Measurements from ENCODE around the gene ACAA2. TPM values are rescaled to one million over a fixed set of nuclear protein-coding genes. Genes with fewer than 3 reads are reported as not detected.

Gene ACAA2
- total RNA-seq, 1 experiment from 2014 or later: 51.1 TPM

- Histone ChIP-seq H3K27ac (ENCODE audit: low read depth, low read length, poor library complexity, severe bottlenecking) (no peak overlapping the region), H3K36me3 (ENCODE audit: insufficient read depth, low read length, poor library complexity, severe bottlenecking) (no peaks in the 10 kb centered on the region), H3K9me3 (ENCODE audit: low read depth, low read length, poor library complexity, severe bottlenecking) (no peaks in the 10 kb centered on the region), H3K4me1 (ENCODE audit: insufficient read depth, low read length, poor library complexity, severe bottlenecking) (no peaks in the 10 kb centered on the region), H3K4me3 (ENCODE audit: low read depth, low read length, poor library complexity, severe bottlenecking) (no peak overlapping the region), H3K27me3 (replicated peaks; ENCODE audit: insufficient read depth, low read depth, low read length, poor library complexity) (no peaks in the 10 kb centered on the region)
- TF ChIP-seq EZH2 (IDR thresholded peaks at IDR 0.05; ENCODE audit: borderline replicate concordance, low read depth, low read length, poor library complexity, severe bottlenecking): no peak
- TF ChIP-seq CTCF (conservative IDR thresholded peaks at IDR 0.05; ENCODE audit: low read depth, low read length): no peak
- BruUV-seq (replicated peaks): no TSS peak
- CTCF ChIA-PET: interaction anchor here (0.5 kb wide), 1 partner anchor 268 kb away, joined by 4 read pairs; no protein-coding TSS in a partner anchor
- POLR2A ChIA-PET (ENCODE audit: low non-redundant PET): no interaction called here
- intact Hi-C loops (cut with micrococcal nuclease; ENCODE audit: unreplicated experiment): loop anchor here (10.0 kb wide), 2 partner anchors 201 to 1181 kb away; no protein-coding TSS in a partner anchor
- DNase-seq (ENCODE audit: low spot score): no peak
Measured at GRCh38 chr18:49855711-49856415, 42.5 kb upstream of the ACAA2 start.

- Histone ChIP-seq H3K9me3 (ENCODE audit: low read depth, low read length, poor library complexity, severe bottlenecking) (no peaks in the 10 kb centered on the region), H3K36me3 (ENCODE audit: insufficient read depth, low read length, poor library complexity, severe bottlenecking) (no peaks in the 10 kb centered on the region), H3K27ac (ENCODE audit: low read depth, low read length, poor library complexity, severe bottlenecking) (no peak overlapping the region), H3K27me3 (replicated peaks; ENCODE audit: insufficient read depth, low read depth, low read length, poor library complexity) (no peaks in the 10 kb centered on the region), H3K4me1 (ENCODE audit: insufficient read depth, low read length, poor library complexity, severe bottlenecking) (no peaks in the 10 kb centered on the region), H3K4me3 (ENCODE audit: low read depth, low read length, poor library complexity, severe bottlenecking) (no peak overlapping the region)
- TF ChIP-seq EZH2 (IDR thresholded peaks at IDR 0.05; ENCODE audit: borderline replicate concordance, low read depth, low read length, poor library complexity, severe bottlenecking) (no peak), CTCF (conservative IDR thresholded peaks at IDR 0.05; ENCODE audit: low read depth, low read length) (no peak)
- intact Hi-C loops (cut with micrococcal nuclease; ENCODE audit: unreplicated experiment): loop anchor here (10.0 kb wide), 2 partner anchors 200 to 1180 kb away; no protein-coding TSS in a partner anchor
- no TSS peak for BruUV-seq (replicated peaks)
- POLR2A ChIA-PET (ENCODE audit: low non-redundant PET): no interaction called here
- no peak for DNase-seq (ENCODE audit: low spot score)
- CTCF ChIA-PET: interaction anchor here (1.4 kb wide), 1 partner anchor 344 kb away, joined by 3 read pairs; no protein-coding TSS in a partner anchor
Measured at GRCh38 chr18:49854681-49855080, 41.3 kb upstream of the ACAA2 start.

GRCh38 chr18:49853436-49853835, 40.1 kb upstream of the ACAA2 start:
- H3K36me3 ChIP-seq (ENCODE audit: insufficient read depth, low read length, poor library complexity, severe bottlenecking): no peaks in the 10 kb centered on the region
- DNase-seq (ENCODE audit: low spot score): no peak
- intact Hi-C loops (cut with micrococcal nuclease; ENCODE audit: unreplicated experiment): loop anchor here (10.0 kb wide), 2 partner anchors 199 to 1179 kb away; no protein-coding TSS in a partner anchor
- BruUV-seq (replicated peaks): no TSS peak
- TF ChIP-seq EZH2 (IDR thresholded peaks at IDR 0.05; ENCODE audit: borderline replicate concordance, low read depth, low read length, poor library complexity, severe bottlenecking) (no peak), CTCF (conservative IDR thresholded peaks at IDR 0.05; ENCODE audit: low read depth, low read length) (no peak)
- no peak overlapping the region for H3K4me3 ChIP-seq (ENCODE audit: low read depth, low read length, poor library complexity, severe bottlenecking)
- CTCF ChIA-PET: no interaction called here
- no peak overlapping the region for H3K27ac ChIP-seq (ENCODE audit: low read depth, low read length, poor library complexity, severe bottlenecking)
- POLR2A ChIA-PET (ENCODE audit: low non-redundant PET): no interaction called here
- H3K9me3 ChIP-seq (ENCODE audit: low read depth, low read length, poor library complexity, severe bottlenecking): no peaks in the 10 kb centered on the region
- H3K4me1 ChIP-seq (ENCODE audit: insufficient read depth, low read length, poor library complexity, severe bottlenecking): no peaks in the 10 kb centered on the region
- no peaks in the 10 kb centered on the region for H3K27me3 ChIP-seq (replicated peaks; ENCODE audit: insufficient read depth, low read depth, low read length, poor library complexity)

Measured in A673 (cell line).